OCI-LY3 (cell line): ENCODE data around the gene CCDC50.

Experiments
- H2AFZ ChIP-seq: fragments of 200-600, 300-600 bp; shearing (Covaris generic); 2 replicates; pipeline ENCODE4 v1.6.0; 2014; ENCODE audit warnings: antibody characterized with exemption, low read depth, low read length
- H3K27ac ChIP-seq: fragments of 200-600, 300-600 bp; sonication (generic); 2 replicates; pipeline ENCODE4 v1.5.1; 2014; ENCODE audit warnings: mild to moderate bottlenecking, low read length, moderate library complexity, mixed read lengths
- H3K27me3 ChIP-seq: fragments of 200-600, 300-600 bp; sonication (generic); 2 replicates; pipeline ENCODE4 v1.6.1; 2014; ENCODE audit warnings: low read depth, low read length, mixed read lengths
- H3K36me3 ChIP-seq: fragments of 200-600, 300-600 bp; sonication (generic); replicated peaks from 2 replicates; pipeline ENCODE3; 2014; ENCODE audit warnings: low read depth, low read length, mixed read lengths
- H3K4me1 ChIP-seq: fragments of 300-600, 200-600 bp; sonication (generic); 2 replicates; pipeline ENCODE4 v1.6.1; 2014; ENCODE audit warnings: low read length, mixed read lengths
- H3K4me2 ChIP-seq: fragments of 200-600, 300-600 bp; sonication (generic); 2 replicates; pipeline ENCODE4 v1.6.1; 2014; ENCODE audit warnings: low read length, mixed read lengths
- H3K4me3 ChIP-seq: fragments of 300-600, 200-600 bp; sonication (generic); 2 replicates; pipeline ENCODE4 v1.5.1; 2014; ENCODE audit warnings: antibody characterized with exemption, mild to moderate bottlenecking, low read length, moderate library complexity
- H3K79me2 ChIP-seq: fragments of 300-600, 200-600 bp; shearing (Covaris generic); 2 replicates; pipeline ENCODE4 v1.6.1; 2014; ENCODE audit warnings: mild to moderate bottlenecking, low read length, mixed read lengths
- H3K9ac ChIP-seq: fragments of 300-600, 200-600 bp; shearing (Covaris generic); 2 replicates; pipeline ENCODE4 v1.6.0; 2014; ENCODE audit warnings: mild to moderate bottlenecking, low read length, moderate library complexity
- H3K9me3 ChIP-seq: fragments of 200-600, 300-600 bp; shearing (Covaris generic); 2 replicates; pipeline ENCODE4 v1.6.1; 2014; ENCODE audit warnings: low read length, mixed read lengths; ENCODE audit not compliant: insufficient read depth
- H4K20me1 ChIP-seq: fragments of 200-600, 300-600 bp; sonication (generic); 2 replicates; pipeline ENCODE4 v1.6.1; 2016; ENCODE audit warnings: low read length, mixed read lengths; ENCODE audit not compliant: insufficient read depth
- CTCF ChIP-seq: fragments of 200-600, 300-600 bp; sonication (generic); IDR thresholded peaks from 2 replicates; pipeline ENCODE4 v1.5.1; 2014; ENCODE audit warnings: antibody characterized with exemption, low read length, low read depth
- EZH2phosphoT487 ChIP-seq: fragments of 200-600 bp; shearing (Covaris generic); IDR thresholded peaks from 2 replicates; pipeline ENCODE4 v1.6.1; 2018; ENCODE audit warnings: antibody characterized with exemption, mixed run types, low read depth

The CCDC50 gene

GRCh38 chr3:191361456-191361855 is 32.3 kb downstream of the CCDC50 start:
- no peak overlapping the region for H3K27ac ChIP-seq
- no peak overlapping the region for H3K9ac ChIP-seq
- H3K36me3 ChIP-seq: peaks cover 67% of the 10 kb centered on the region
- H3K27me3 ChIP-seq: no peaks in the 10 kb centered on the region
- no peak overlapping the region for H3K4me2 ChIP-seq
- peaks cover 33% of the 10 kb centered on the region for H3K4me1 ChIP-seq
- TF ChIP-seq EZH2phosphoT487: no peak
- no peak for TF ChIP-seq CTCF
- no peaks in the 10 kb centered on the region for H4K20me1 ChIP-seq
- H3K4me3 ChIP-seq: no peak overlapping the region
- no peak overlapping the region for H2AFZ ChIP-seq
- H3K79me2 ChIP-seq: peaks cover 9% of the 10 kb centered on the region
- H3K9me3 ChIP-seq: no peaks in the 10 kb centered on the region

- Histone ChIP-seq H3K27ac (no peak overlapping the region), H3K4me1 (peaks cover 27% of the 10 kb centered on the region), H2AFZ (no peak overlapping the region), H3K36me3 (peaks cover 66% of the 10 kb centered on the region), H3K4me2 (no peak overlapping the region), H3K79me2 (peaks cover 3% of the 10 kb centered on the region), H3K4me3 (no peak overlapping the region), H3K9me3 (no peaks in the 10 kb centered on the region), H4K20me1 (no peaks in the 10 kb centered on the region), H3K27me3 (no peaks in the 10 kb centered on the region), H3K9ac (no peak overlapping the region)
- TF ChIP-seq EZH2phosphoT487 (no peak), CTCF (no peak)
These were observed 32.8 kb downstream of the CCDC50 start for GRCh38 chr3:191362037-191362436.

GRCh38 chr3:191362524-191363090 is 33.4 kb downstream of the CCDC50 start:
- no peaks in the 10 kb centered on the region for H3K79me2 ChIP-seq
- no peak overlapping the region for H3K27ac ChIP-seq
- peaks cover 64% of the 10 kb centered on the region for H3K36me3 ChIP-seq
- no peaks in the 10 kb centered on the region for H3K27me3 ChIP-seq
- H3K4me3 ChIP-seq: no peak overlapping the region
- H3K9ac ChIP-seq: no peak overlapping the region
- no peaks in the 10 kb centered on the region for H3K9me3 ChIP-seq
- no peak overlapping the region for H3K4me2 ChIP-seq
- peaks cover 23% of the 10 kb centered on the region for H3K4me1 ChIP-seq
- no peaks in the 10 kb centered on the region for H4K20me1 ChIP-seq
- H2AFZ ChIP-seq: no peak overlapping the region
- no peak for TF ChIP-seq CTCF
- TF ChIP-seq EZH2phosphoT487: no peak

- Histone ChIP-seq H2AFZ (no peak overlapping the region), H3K36me3 (peaks cover 60% of the 10 kb centered on the region), H3K4me1 (peaks cover 21% of the 10 kb centered on the region), H3K9me3 (no peaks in the 10 kb centered on the region), H3K4me2 (no peak overlapping the region), H3K9ac (no peak overlapping the region), H3K4me3 (no peak overlapping the region), H3K27ac (no peak overlapping the region), H4K20me1 (no peaks in the 10 kb centered on the region), H3K79me2 (no peaks in the 10 kb centered on the region), H3K27me3 (no peaks in the 10 kb centered on the region)
- TF ChIP-seq CTCF (no peak), EZH2phosphoT487 (no peak)
These were observed 34.0 kb downstream of the CCDC50 start for GRCh38 chr3:191363221-191363620.
